ENCODE data around the gene ADGRB3. TPM values are rescaled to one million over a fixed set of nuclear protein-coding genes. Genes with fewer than 3 reads are reported as not detected.

ADGRB3 gene
- polyA plus RNA-seq, 1 experiment = 0.12 TPM

DNA sequence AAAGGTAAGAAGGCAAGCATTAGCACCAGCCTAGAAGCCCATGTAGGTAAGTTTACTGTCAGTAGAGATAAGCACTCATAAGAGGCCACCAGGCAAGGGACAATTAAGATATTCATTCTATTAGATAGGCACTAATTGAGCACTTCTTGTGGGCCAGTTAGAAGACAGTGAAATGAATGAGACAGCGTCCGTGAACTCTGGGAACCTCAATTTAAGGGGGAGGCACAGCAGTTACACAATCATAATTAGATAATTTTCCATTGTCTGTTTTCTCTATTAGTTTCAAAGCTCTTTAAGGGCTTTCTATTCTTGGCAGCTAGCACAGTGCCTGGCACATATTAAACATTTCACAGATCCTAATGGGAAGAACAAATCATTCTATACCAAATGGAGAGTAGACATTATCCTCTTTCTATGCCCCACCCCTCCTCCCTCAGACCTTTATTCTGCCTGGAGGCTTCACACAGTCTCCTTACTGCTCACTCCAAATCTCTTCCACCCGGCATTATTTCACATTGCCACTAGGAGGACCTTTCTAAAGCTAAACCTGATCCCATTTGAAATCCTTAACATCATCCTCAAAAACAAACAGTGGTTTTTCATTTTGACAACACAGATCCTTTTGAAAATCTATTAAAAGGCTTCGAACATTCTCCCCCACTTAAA is 529.6 kb downstream of the ADGRB3 start:
- H3K36me3 ChIP-seq (ENCODE audit: control insufficient read depth, insufficient read depth, low read length) = no peaks in the 10 kb centered on the region
- H3K4me3 ChIP-seq (ENCODE audit: low read depth, low read length) = no peak overlapping the region
- TF ChIP-seq, protein P1, sequence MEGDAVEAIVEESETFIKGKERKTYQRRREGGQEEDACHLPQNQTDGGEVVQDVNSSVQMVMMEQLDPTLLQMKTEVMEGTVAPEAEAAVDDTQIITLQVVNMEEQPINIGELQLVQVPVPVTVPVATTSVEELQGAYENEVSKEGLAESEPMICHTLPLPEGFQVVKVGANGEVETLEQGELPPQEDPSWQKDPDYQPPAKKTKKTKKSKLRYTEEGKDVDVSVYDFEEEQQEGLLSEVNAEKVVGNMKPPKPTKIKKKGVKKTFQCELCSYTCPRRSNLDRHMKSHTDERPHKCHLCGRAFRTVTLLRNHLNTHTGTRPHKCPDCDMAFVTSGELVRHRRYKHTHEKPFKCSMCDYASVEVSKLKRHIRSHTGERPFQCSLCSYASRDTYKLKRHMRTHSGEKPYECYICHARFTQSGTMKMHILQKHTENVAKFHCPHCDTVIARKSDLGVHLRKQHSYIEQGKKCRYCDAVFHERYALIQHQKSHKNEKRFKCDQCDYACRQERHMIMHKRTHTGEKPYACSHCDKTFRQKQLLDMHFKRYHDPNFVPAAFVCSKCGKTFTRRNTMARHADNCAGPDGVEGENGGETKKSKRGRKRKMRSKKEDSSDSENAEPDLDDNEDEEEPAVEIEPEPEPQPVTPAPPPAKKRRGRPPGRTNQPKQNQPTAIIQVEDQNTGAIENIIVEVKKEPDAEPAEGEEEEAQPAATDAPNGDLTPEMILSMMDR (IDR thresholded peaks at IDR 0.05; ENCODE audit: insufficient read depth, low read depth, low read length) = peak; percentile 32; the same call in 1 of the 2 replicates
- no peaks in the 10 kb centered on the region for H3K27me3 ChIP-seq (ENCODE audit: control insufficient read depth, insufficient read depth, low read length)
- DNase-seq (ENCODE audit: low read depth) = no peak
- CTCF ChIA-PET = interaction anchor here (1.2 to 1.4 kb wide), 3 partner anchors 9 to 17 kb away, joined by 3 read pairs; no protein-coding TSS in a partner anchor
- POLR2A ChIA-PET = no interaction called here

GRCh38 chr6:69179681-69180080 is 544.6 kb downstream of the ADGRB3 start:
- Histone ChIP-seq H3K36me3 (ENCODE audit: control insufficient read depth, insufficient read depth, low read length) (no peaks in the 10 kb centered on the region), H3K4me3 (ENCODE audit: low read depth, low read length) (no peak overlapping the region), H3K27me3 (ENCODE audit: control insufficient read depth, insufficient read depth, low read length) (no peaks in the 10 kb centered on the region)
- TF ChIP-seq, protein P1 (IDR thresholded peaks at IDR 0.05; ENCODE audit: insufficient read depth, low read depth, low read length) = no peak
- no peak for DNase-seq (ENCODE audit: low read depth)
- ChIA-PET POLR2A (no interaction called here), CTCF (interaction anchor here (1.3 kb wide), 2 partner anchors 11 to 14 kb away, joined by 3 read pairs; no protein-coding TSS in a partner anchor)

GRCh38 chr6:69180361-69181067 is 545.4 kb downstream of the ADGRB3 start:
- H3K36me3 ChIP-seq (ENCODE audit: control insufficient read depth, insufficient read depth, low read length) = no peaks in the 10 kb centered on the region
- H3K27me3 ChIP-seq (ENCODE audit: control insufficient read depth, insufficient read depth, low read length) = no peaks in the 10 kb centered on the region
- ChIA-PET POLR2A (no interaction called here), CTCF (interaction anchor here (1.3 to 1.5 kb wide), 2 partner anchors 10 to 16 kb away, joined by 3 read pairs; no protein-coding TSS in a partner anchor)
- DNase-seq (ENCODE audit: low read depth) = no peak
- TF ChIP-seq, protein P1 (IDR thresholded peaks at IDR 0.05; ENCODE audit: insufficient read depth, low read depth, low read length) = no peak
- H3K4me3 ChIP-seq (ENCODE audit: low read depth, low read length) = no peak overlapping the region

- no peaks in the 10 kb centered on the region for H3K36me3 ChIP-seq (ENCODE audit: control insufficient read depth, insufficient read depth, low read length)
- no peak for DNase-seq (ENCODE audit: low read depth)
- ChIA-PET CTCF (interaction anchor here (0.7 to 1.5 kb wide), 2 partner anchors 17 to 922 kb away, joined by 3 read pairs; no protein-coding TSS in a partner anchor), POLR2A (no interaction called here)
- no peak overlapping the region for H3K4me3 ChIP-seq (ENCODE audit: low read depth, low read length)
- H3K27me3 ChIP-seq (ENCODE audit: control insufficient read depth, insufficient read depth, low read length) = no peaks in the 10 kb centered on the region
- TF ChIP-seq, protein P1 (IDR thresholded peaks at IDR 0.05; ENCODE audit: insufficient read depth, low read depth, low read length) = no peak
These were observed 546.9 kb downstream of the ADGRB3 start for GRCh38 chr6:69181964-69182363.

DNA sequence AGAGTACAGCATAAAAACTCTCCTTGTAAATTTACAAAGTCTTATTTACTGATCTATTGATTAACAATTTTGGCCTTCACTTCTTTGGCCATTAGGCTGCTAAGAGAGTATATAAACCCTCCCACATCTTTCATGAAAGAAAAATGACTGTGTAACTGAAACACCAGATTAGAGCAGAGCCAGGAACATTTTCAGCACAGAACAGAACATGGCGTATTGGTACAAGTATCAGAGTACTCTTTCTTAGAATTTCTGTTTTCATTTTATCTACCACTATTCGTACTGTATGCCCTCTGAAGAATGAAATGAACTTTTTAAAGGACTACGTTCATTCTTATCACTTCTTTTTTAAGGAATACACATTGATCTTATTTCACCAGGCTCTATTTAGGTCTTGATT is 550.2 kb downstream of the ADGRB3 start:
- H3K27me3 ChIP-seq (ENCODE audit: control insufficient read depth, insufficient read depth, low read length) = no peaks in the 10 kb centered on the region
- no peaks in the 10 kb centered on the region for H3K36me3 ChIP-seq (ENCODE audit: control insufficient read depth, insufficient read depth, low read length)
- TF ChIP-seq, protein P1 (IDR thresholded peaks at IDR 0.05; ENCODE audit: insufficient read depth, low read depth, low read length) = no peak
- CTCF ChIA-PET = no interaction called here
- H3K4me3 ChIP-seq (ENCODE audit: low read depth, low read length) = no peak overlapping the region
- POLR2A ChIA-PET = no interaction called here
- DNase-seq (ENCODE audit: low read depth) = no peak
